Measurements from ENCODE around the gene DNAH11.

Gene DNAH11

GRCh38 chr7:21908746-21909145, 365.9 kb downstream of the DNAH11 start:
- TF ChIP-seq ZBTB7A (IDR thresholded peaks at IDR 0.05; ENCODE audit: low read depth), result no peak

GRCh38 chr7:21910253-21910652, 367.4 kb downstream of the DNAH11 start:
- TF ChIP-seq USF1 (IDR thresholded peaks at IDR 0.05) (no peak), TEAD4 (IDR thresholded peaks at IDR 0.05) (no peak), REST (IDR thresholded peaks at IDR 0.05; ENCODE audit: low read depth) (no peak), EGR1 (IDR thresholded peaks at IDR 0.05) (no peak), YY1 (IDR thresholded peaks at IDR 0.05; ENCODE audit: low read depth) (no peak), FOXM1 (IDR thresholded peaks at IDR 0.05; ENCODE audit: borderline replicate concordance, low read depth) (no peak), CEBPB (IDR thresholded peaks at IDR 0.05) (no peak), TCF12 (IDR thresholded peaks at IDR 0.05; ENCODE audit: low read depth) (no peak)

- TF ChIP-seq YY1 (IDR thresholded peaks at IDR 0.05; ENCODE audit: low read depth) (no peak), REST (IDR thresholded peaks at IDR 0.05; ENCODE audit: low read depth) (no peak), TEAD4 (IDR thresholded peaks at IDR 0.05) (no peak), EGR1 (IDR thresholded peaks at IDR 0.05) (no peak), ZBTB7A (IDR thresholded peaks at IDR 0.05; ENCODE audit: low read depth) (no peak), RAD21 (IDR thresholded peaks at IDR 0.05; ENCODE audit: low read depth) (no peak), TAF1 (IDR thresholded peaks at IDR 0.05; ENCODE audit: low read depth) (no peak), CEBPB (IDR thresholded peaks at IDR 0.05) (no peak), NFIC (IDR thresholded peaks at IDR 0.05) (no peak), CREB1 (IDR thresholded peaks at IDR 0.05; ENCODE audit: low read depth) (no peak), MAX (IDR thresholded peaks at IDR 0.05) (no peak), USF1 (IDR thresholded peaks at IDR 0.05) (no peak), EP300 (IDR thresholded peaks at IDR 0.05; ENCODE audit: borderline replicate concordance) (no peak), TCF12 (IDR thresholded peaks at IDR 0.05; ENCODE audit: low read depth) (no peak), FOXM1 (IDR thresholded peaks at IDR 0.05; ENCODE audit: borderline replicate concordance, low read depth) (no peak)
Observed at GRCh38 chr7:21911341-21911875, 368.6 kb downstream of the DNAH11 start.

- TF ChIP-seq REST (IDR thresholded peaks at IDR 0.05; ENCODE audit: low read depth), result no peak
Observed at GRCh38 chr7:21912305-21912704, 369.5 kb downstream of the DNAH11 start.

GRCh38 chr7:21912931-21913780, 370.3 kb downstream of the DNAH11 start:
- TF ChIP-seq YY1 (IDR thresholded peaks at IDR 0.05; ENCODE audit: low read depth) (no peak), EP300 (IDR thresholded peaks at IDR 0.05; ENCODE audit: borderline replicate concordance) (no peak), USF1 (IDR thresholded peaks at IDR 0.05) (no peak), MAX (IDR thresholded peaks at IDR 0.05) (no peak), TCF12 (IDR thresholded peaks at IDR 0.05; ENCODE audit: low read depth) (no peak), TEAD4 (IDR thresholded peaks at IDR 0.05) (no peak), ZBTB7A (IDR thresholded peaks at IDR 0.05; ENCODE audit: low read depth) (no peak), FOXM1 (IDR thresholded peaks at IDR 0.05; ENCODE audit: borderline replicate concordance, low read depth) (no peak), CREB1 (IDR thresholded peaks at IDR 0.05; ENCODE audit: low read depth) (no peak), RAD21 (IDR thresholded peaks at IDR 0.05; ENCODE audit: low read depth) (no peak), EGR1 (IDR thresholded peaks at IDR 0.05) (no peak), CEBPB (IDR thresholded peaks at IDR 0.05) (no peak), TAF1 (IDR thresholded peaks at IDR 0.05; ENCODE audit: low read depth) (no peak), NFIC (IDR thresholded peaks at IDR 0.05) (no peak), REST (IDR thresholded peaks at IDR 0.05; ENCODE audit: low read depth) (no peak)

All from Ishikawa (cell line).